Neutrophil (primary cell): ENCODE measurements around the gene MBNL1.

Experiments
- H3K27ac ChIP-seq: fragments of 200-600 bp; sonication (generic); 2 replicates; pipeline ENCODE4 v1.5.1; 2016; ENCODE audit warnings: mild to moderate bottlenecking, moderate library complexity
- H3K27me3 ChIP-seq: fragments of 200-600 bp; sonication (generic); 2 replicates; pipeline ENCODE4 v1.6.0; 2016; ENCODE audit warnings: mild to moderate bottlenecking
- H3K36me3 ChIP-seq: fragments of 200-600 bp; sonication (generic); 2 replicates; pipeline ENCODE4 v1.5.1; 2017
- H3K4me1 ChIP-seq, 2 experiments: fragments of 200-600 bp in 1 of 2; sonication (generic) in 1 of 2; 1 replicate in 1 of 2; 2 replicates in 1 of 2; pipeline versions ENCODE4 v1.5.1 to v1.6.1; 2013 to 2016; ENCODE audit warnings: low read depth in 1 of 2, low read length in 1 of 2, mild to moderate bottlenecking in 1 of 2, moderate library complexity in 1 of 2; ENCODE audit not compliant: control insufficient read depth in 1 of 2, insufficient read depth in 1 of 2
- H3K4me3 ChIP-seq, 2 experiments: fragments of 200-600 bp in 1 of 2; sonication (generic) in 1 of 2; 1 replicate in 1 of 2; 2 replicates in 1 of 2; pipeline ENCODE4 v1.5.1; 2013 to 2016; ENCODE audit warnings: low read depth in 1 of 2, low read length in 1 of 2, mild to moderate bottlenecking in 1 of 2, moderate library complexity in 1 of 2
- H3K9me3 ChIP-seq: fragments of 200-600 bp; sonication (generic); 2 replicates; pipeline ENCODE4 v1.5.1; 2016
- TF ChIP-seq, protein P1 (sequence below): fragments of 200-600 bp; sonication (generic); IDR thresholded peaks from 2 replicates; pipeline ENCODE4 v1.5.1; 2016; ENCODE audit warnings: antibody characterized with exemption

The MBNL1 gene

DNA sequence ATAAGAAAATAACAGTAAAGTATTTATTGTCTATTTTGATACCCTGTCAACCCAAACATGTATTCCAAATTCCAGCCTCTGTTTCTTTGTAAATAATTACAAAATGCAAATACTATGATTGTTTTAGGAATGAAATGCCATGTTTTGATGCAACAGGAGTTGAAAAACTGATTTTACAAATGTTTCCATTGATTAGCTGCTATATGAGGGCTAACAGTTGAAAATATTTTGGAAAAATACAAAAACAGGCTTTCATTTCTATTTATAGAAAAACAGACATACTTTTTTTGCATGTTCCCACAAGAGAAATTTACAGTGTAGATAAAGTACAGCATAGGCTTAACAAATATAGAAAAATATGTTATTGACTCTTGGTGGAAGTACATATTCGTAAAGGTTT is 20.0 kb downstream of the MBNL1 start:
- TF ChIP-seq, protein P1, sequence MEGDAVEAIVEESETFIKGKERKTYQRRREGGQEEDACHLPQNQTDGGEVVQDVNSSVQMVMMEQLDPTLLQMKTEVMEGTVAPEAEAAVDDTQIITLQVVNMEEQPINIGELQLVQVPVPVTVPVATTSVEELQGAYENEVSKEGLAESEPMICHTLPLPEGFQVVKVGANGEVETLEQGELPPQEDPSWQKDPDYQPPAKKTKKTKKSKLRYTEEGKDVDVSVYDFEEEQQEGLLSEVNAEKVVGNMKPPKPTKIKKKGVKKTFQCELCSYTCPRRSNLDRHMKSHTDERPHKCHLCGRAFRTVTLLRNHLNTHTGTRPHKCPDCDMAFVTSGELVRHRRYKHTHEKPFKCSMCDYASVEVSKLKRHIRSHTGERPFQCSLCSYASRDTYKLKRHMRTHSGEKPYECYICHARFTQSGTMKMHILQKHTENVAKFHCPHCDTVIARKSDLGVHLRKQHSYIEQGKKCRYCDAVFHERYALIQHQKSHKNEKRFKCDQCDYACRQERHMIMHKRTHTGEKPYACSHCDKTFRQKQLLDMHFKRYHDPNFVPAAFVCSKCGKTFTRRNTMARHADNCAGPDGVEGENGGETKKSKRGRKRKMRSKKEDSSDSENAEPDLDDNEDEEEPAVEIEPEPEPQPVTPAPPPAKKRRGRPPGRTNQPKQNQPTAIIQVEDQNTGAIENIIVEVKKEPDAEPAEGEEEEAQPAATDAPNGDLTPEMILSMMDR: no peak
- Histone ChIP-seq H3K4me3 (no peak overlapping the region), H3K27ac (peak overlapping the region; percentile 35), H3K9me3 (no peaks in the 10 kb centered on the region), H3K36me3 (no peaks in the 10 kb centered on the region), H3K4me1 (peaks cover 18 to 76% of the 10 kb centered on the region in 2 experiments), H3K27me3 (no peaks in the 10 kb centered on the region)

DNA sequence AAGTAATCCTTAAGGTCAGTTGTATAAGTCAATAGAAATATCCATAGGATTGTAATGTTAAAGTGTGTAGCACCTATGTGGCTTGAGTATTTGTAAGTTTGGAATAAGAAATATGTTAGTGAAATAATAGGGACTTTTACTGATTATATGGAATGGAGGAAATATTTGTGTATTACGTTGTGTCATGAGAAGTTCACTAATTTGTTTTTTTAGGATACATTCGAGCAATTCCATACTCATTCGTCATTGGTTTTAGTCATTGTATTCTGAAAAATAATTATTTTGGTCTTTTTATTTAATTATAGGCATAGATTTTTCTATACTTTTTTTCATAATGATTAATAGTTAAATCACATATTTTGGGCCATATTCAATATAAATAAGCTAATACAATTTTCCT is 21.0 kb downstream of the MBNL1 start:
- H3K27me3 ChIP-seq: no peaks in the 10 kb centered on the region
- H3K27ac ChIP-seq: no peak overlapping the region
- TF ChIP-seq, protein P1: no peak
- H3K36me3 ChIP-seq: no peaks in the 10 kb centered on the region
- no peaks in the 10 kb centered on the region for H3K9me3 ChIP-seq
- H3K4me3 ChIP-seq: no peak overlapping the region
- H3K4me1 ChIP-seq: peaks cover 16 to 68% of the 10 kb centered on the region in 2 experiments

DNA sequence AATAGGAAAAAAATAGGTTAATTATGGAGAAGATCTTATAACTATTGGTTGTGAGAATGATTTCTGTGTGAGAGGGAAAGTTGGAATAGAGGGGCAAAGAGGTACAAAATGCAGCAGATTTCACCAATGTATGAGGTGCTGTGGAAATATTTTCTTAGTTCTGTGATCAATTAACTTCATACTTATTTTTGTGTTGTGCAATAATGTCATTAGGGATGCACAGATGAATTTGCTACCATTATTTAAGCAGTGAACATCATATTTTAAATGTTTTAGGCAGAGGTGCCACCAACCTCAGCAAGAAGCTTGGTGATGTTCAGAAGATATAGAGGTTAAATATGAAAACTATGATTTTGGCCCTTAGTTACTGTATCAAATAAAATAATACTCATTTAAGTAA is 21.6 kb downstream of the MBNL1 start:
- TF ChIP-seq, protein P1: no peak
- Histone ChIP-seq H3K4me3 (no peak overlapping the region), H3K9me3 (no peaks in the 10 kb centered on the region), H3K27me3 (no peaks in the 10 kb centered on the region), H3K4me1 (peaks cover 21 to 67% of the 10 kb centered on the region in 2 experiments), H3K27ac (peak overlapping the region; percentile 68), H3K36me3 (no peaks in the 10 kb centered on the region)

DNA sequence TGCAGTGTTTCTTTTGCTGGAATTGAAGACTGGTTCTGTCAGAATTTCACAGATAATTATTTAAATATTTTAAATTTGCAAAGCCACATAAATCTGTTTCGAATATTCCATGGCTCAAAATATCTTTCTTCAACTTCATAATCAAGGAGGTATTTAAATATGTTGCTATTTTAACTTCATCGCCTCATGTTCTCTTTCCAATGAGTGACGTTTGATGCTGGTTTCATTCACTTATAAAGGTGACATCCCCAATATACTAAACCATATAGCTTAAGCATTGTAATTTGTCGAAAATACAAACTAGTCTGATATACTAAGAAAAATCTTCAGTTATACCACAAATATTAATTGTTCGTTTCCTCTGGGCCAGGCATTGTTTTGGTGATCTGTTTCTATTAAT is 22.5 kb downstream of the MBNL1 start:
- Histone ChIP-seq H3K36me3 (no peaks in the 10 kb centered on the region), H3K27ac (peak overlapping the region; percentile 68), H3K4me3 (no peak overlapping the region), H3K27me3 (no peaks in the 10 kb centered on the region), H3K4me1 (peaks cover 21 to 71% of the 10 kb centered on the region in 2 experiments), H3K9me3 (no peaks in the 10 kb centered on the region)
- TF ChIP-seq, protein P1: no peak

DNA sequence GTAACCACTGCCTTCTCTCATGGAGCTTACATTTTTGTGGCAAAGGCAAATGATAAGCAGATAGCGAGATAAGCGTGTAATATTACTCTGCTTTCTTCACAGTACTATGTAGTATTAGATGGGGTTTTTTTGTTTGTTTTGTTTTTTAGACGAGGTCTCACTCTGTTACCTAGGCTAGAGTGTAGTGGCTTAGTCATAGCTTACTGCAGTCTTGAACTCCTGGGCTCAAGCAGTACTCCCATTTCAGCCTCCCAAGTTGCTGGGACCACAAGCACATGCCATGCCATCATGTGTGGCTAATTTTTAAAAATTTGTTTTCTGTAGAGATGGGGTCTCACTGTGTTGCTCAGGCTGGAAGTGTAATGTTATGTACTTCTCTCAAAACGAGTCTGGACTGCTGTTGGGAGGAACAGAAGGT is 22.9 kb downstream of the MBNL1 start:
- Histone ChIP-seq H3K4me1 (peaks cover 21 to 75% of the 10 kb centered on the region in 2 experiments), H3K27ac (peak overlapping the region; percentile 68)
- TF ChIP-seq, protein P1: no peak

DNA sequence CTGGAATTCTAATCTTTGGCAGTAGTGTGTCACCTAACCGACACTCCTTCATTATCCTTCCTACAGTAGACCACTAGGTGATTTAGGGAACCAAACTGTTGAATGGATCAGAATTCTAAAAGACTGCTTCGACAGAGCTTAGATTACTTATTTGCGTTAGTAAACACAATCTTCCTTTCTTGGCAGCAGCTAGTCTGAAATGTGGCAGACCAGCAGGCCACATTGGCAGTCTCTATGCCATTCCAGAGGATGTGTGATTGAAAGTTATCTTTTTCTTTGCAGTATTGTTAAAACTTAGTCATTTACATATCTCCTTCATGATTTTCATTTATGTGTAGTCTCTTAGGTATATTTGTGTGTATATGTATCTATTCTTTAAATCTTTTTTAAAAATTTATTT is 23.6 kb downstream of the MBNL1 start:
- TF ChIP-seq, protein P1: no peak
- no peaks in the 10 kb centered on the region for H3K27me3 ChIP-seq
- H3K36me3 ChIP-seq: no peaks in the 10 kb centered on the region
- H3K4me3 ChIP-seq: no peak overlapping the region
- no peaks in the 10 kb centered on the region for H3K9me3 ChIP-seq
- H3K4me1 ChIP-seq: peaks cover 27 to 80% of the 10 kb centered on the region in 2 experiments
- H3K27ac ChIP-seq: peak overlapping the region; percentile 68

More for the DNA sequence above, 22.9 kb downstream of the MBNL1 start:
- Histone ChIP-seq H3K27me3 (no peaks in the 10 kb centered on the region), H3K36me3 (no peaks in the 10 kb centered on the region), H3K4me3 (no peak overlapping the region), H3K9me3 (no peaks in the 10 kb centered on the region)
